Endothelial cell of umbilical vein (primary cell): ENCODE data around the gene CABLES1. TPM values are rescaled to one million over a fixed set of nuclear protein-coding genes. Genes with fewer than 3 reads are reported as not detected.

ENCODE experiments used
- BruUV-seq: library from RNA; stranded (reverse); fragments of 400-500 nt; replicated peaks from 2 replicates; lab custom pipeline; 2021; lab: Mats Ljungman, UMichigan
- CTCF ChIA-PET: fragments of 300-600, 350-600 bp; sonication (Branson Sonifier 250); formaldehyde crosslinking; loops from one replicate; lab custom pipeline; 2021; ENCODE audit warnings: antibody characterized with exemption, inconsistent platforms; lab: Charles Lee
- POLR2A ChIA-PET: fragments of 300-600, 350-600 bp; sonication (Branson Sonifier 250); formaldehyde crosslinking; loops from one replicate; lab custom pipeline; 2021; ENCODE audit warnings: antibody characterized with exemption, inconsistent platforms; lab: Charles Lee
- DNase-seq: peaks from one replicate; pipeline ENCODE4 v3.0.0-alpha.2; 2011; ENCODE audit warnings: low read depth, low spot score
- FAIRE-seq: peaks from 2 replicates; lab custom pipeline; 2011; peaks lifted over from hg19 to GRCh38; lab: Jason Lieb, UNC
- H2AFZ ChIP-seq: 2 replicates; pipeline ENCODE4 v1.6.0; 2012; ENCODE audit warnings: low read depth, low read length, control low read depth, inconsistent platforms
- H3K27ac ChIP-seq: 2 replicates; pipeline ENCODE4 v1.5.1; 2011; ENCODE audit warnings: low read depth, mild to moderate bottlenecking, control low read depth, low read length, moderate library complexity; ENCODE audit not compliant: insufficient read depth
- H3K27me3 ChIP-seq, 2 experiments: 2 replicates each; pipeline versions ENCODE4 v1.6.0 to v1.6.1; 2011; ENCODE audit warnings: low read length in 2 of 2, mixed read lengths in 1 of 2; ENCODE audit not compliant: control insufficient read depth in 2 of 2, insufficient read depth in 2 of 2
- H3K36me3 ChIP-seq, 2 experiments: 2 replicates in 1 of 2; 3 replicates in 1 of 2; pipeline ENCODE4 v1.5.1; 2011; ENCODE audit warnings: low read length in 2 of 2, mild to moderate bottlenecking in 1 of 2, moderate library complexity in 1 of 2; ENCODE audit not compliant: control insufficient read depth in 2 of 2, insufficient read depth in 2 of 2; ENCODE audit errors: extremely low read depth in 1 of 2
- H3K4me1 ChIP-seq: 3 replicates; pipeline ENCODE4 v1.5.1; 2011; ENCODE audit warnings: mild to moderate bottlenecking, low read length; ENCODE audit not compliant: control insufficient read depth, insufficient read depth; ENCODE audit errors: extremely low read depth
- H3K4me2 ChIP-seq: 2 replicates; pipeline ENCODE4 v1.6.1; 2011; ENCODE audit warnings: low read length, control low read depth, mixed read lengths; ENCODE audit not compliant: insufficient read depth
- H3K4me3 ChIP-seq, 3 experiments: fragments of 200-600 bp in 1 of 3; sonication (generic), shearing (Covaris generic) in 1 of 3; replicated peaks in 1 of 3; 2 replicates each; pipeline ENCODE4 v1.5.1; 2011 to 2016; ENCODE audit warnings: control low read depth in 3 of 3, low read length in 3 of 3, mild to moderate bottlenecking in 2 of 3, inconsistent platforms in 1 of 3, low read depth in 1 of 3, moderate library complexity in 1 of 3; ENCODE audit not compliant: insufficient read depth in 1 of 3
- H3K79me2 ChIP-seq: 2 replicates; pipeline ENCODE4 v1.6.0; 2012; ENCODE audit warnings: low read length, inconsistent platforms; ENCODE audit not compliant: control insufficient read depth, insufficient read depth
- H3K9ac ChIP-seq: replicated peaks from 2 replicates; pipeline ENCODE3; 2011; ENCODE audit warnings: low read length, control low read depth; ENCODE audit not compliant: insufficient read depth; ENCODE audit errors: extremely low read depth
- H3K9me1 ChIP-seq: replicated peaks from 3 replicates; pipeline ENCODE4 v1.6.0; 2011; ENCODE audit warnings: mild to moderate bottlenecking, low read length; ENCODE audit not compliant: control insufficient read depth, insufficient read depth; ENCODE audit errors: extremely low read depth
- H3K9me3 ChIP-seq: replicated peaks from 2 replicates; pipeline ENCODE4 v1.5.1; 2012; ENCODE audit warnings: low read length, inconsistent platforms; ENCODE audit not compliant: control insufficient read depth, insufficient read depth
- H4K20me1 ChIP-seq: replicated peaks from 2 replicates; pipeline ENCODE3; 2011; ENCODE audit warnings: mild to moderate bottlenecking, low read length; ENCODE audit not compliant: control insufficient read depth, insufficient read depth; ENCODE audit errors: extremely low read depth
- CTCF ChIP-seq, 2 donors: IDR thresholded peaks; 1 replicate in 1 of 2; 2 replicates in 1 of 2; pipeline ENCODE4 v1.5.1; 2011; ENCODE audit warnings: low read length in 2 of 2, mild to moderate bottlenecking in 2 of 2, moderate library complexity in 2 of 2, control low read depth in 1 of 2, inconsistent platforms in 1 of 2, low read depth in 1 of 2; ENCODE audit not compliant: insufficient read depth in 1 of 2; ENCODE audit errors: extremely low read depth in 1 of 2
- EZH2 ChIP-seq: IDR thresholded peaks from 2 replicates; pipeline ENCODE4 v1.6.1; 2012; ENCODE audit warnings: borderline replicate concordance, low read depth, mild to moderate bottlenecking, moderate library complexity, low read length, inconsistent platforms; ENCODE audit not compliant: severe bottlenecking
- FOS ChIP-seq: IDR thresholded peaks from 2 replicates; pipeline ENCODE4 v1.6.1; 2011; ENCODE audit warnings: mild to moderate bottlenecking, low read length, moderate library complexity, borderline replicate concordance; ENCODE audit not compliant: insufficient read depth
- GATA2 ChIP-seq: IDR thresholded peaks from 2 replicates; pipeline ENCODE4 v1.7.0; 2011; ENCODE audit warnings: low read depth, mild to moderate bottlenecking, moderate library complexity, mixed read lengths, low read length; ENCODE audit not compliant: insufficient read length, insufficient read depth
- JUN ChIP-seq: IDR thresholded peaks from 2 replicates; pipeline ENCODE4 v1.6.1; 2011; ENCODE audit warnings: borderline replicate concordance, low read depth; ENCODE audit not compliant: insufficient read length, insufficient read depth
- MAX ChIP-seq: IDR thresholded peaks from 2 replicates; pipeline ENCODE4 v1.6.1; 2011; ENCODE audit not compliant: insufficient read depth, insufficient read length
- MYC ChIP-seq: IDR thresholded peaks from one replicate; pipeline ENCODE4 v1.6.1; 2011; ENCODE audit warnings: mild to moderate bottlenecking, low read depth, low read length
- POLR2A ChIP-seq: IDR thresholded peaks from 2 replicates; pipeline ENCODE4 v1.6.1; 2012; ENCODE audit warnings: low read depth, mild to moderate bottlenecking, control low read depth, low read length
- POLR2AphosphoS5 ChIP-seq: IDR thresholded peaks from 2 replicates; pipeline ENCODE4 v1.6.1; 2012; ENCODE audit warnings: low read depth, mild to moderate bottlenecking, control low read depth, low read length, moderate library complexity; ENCODE audit not compliant: insufficient read depth
- dilution Hi-C: fragments of 300-500 bp; cut with MboI; formaldehyde crosslinking; loops from one replicate; pipeline ENCODE4 v1.15.0; 2019; ENCODE audit warnings: low sequenced_read_pairs; ENCODE audit not compliant: extremely low pct_ligation_motif_present
- intact Hi-C: fragments of 100-400 bp; cut with micrococcal nuclease; formaldehyde crosslinking; loops from one replicate; pipeline ENCODE4 v1.10.0; 2022
- polyA plus RNA-seq, 4 experiments: library from polyadenylated mRNA; depleted of rRNA in 3 of 4; stranded (reverse) in 3 of 4; unstranded in 1 of 4; fragments of >200 nt; gene quantifications; 2 replicates each; pipeline versions ENCODE4 v1.2.1 to v1.2.3, GENCODE V29; 2011 to 2012; ENCODE audit warnings: missing spikeins in 1 of 4
- total RNA-seq: library from RNA; stranded (reverse); gene quantifications from 2 replicates; pipeline ENCODE4 v1.2.3, GENCODE V29; 2021

The CABLES1 gene
- total and polyA plus RNA-seq, 2 donors (not counting 3 experiments of a cell fraction or from before 2014, with no cell fraction given), result 40.2 to 71.1 TPM

- Histone ChIP-seq H3K36me3 (peaks cover 0 to 2% of the 10 kb centered on the region in 2 experiments), H3K9ac (no peak overlapping the region), H3K9me3 (no peaks in the 10 kb centered on the region), H3K27me3 (no peaks in the 10 kb centered on the region), H4K20me1 (peaks cover 4% of the 10 kb centered on the region), H3K4me3 (no peak overlapping the region), H3K9me1 (no peaks in the 10 kb centered on the region), H3K79me2 (peaks cover 61% of the 10 kb centered on the region), H3K4me1 (no peaks in the 10 kb centered on the region), H3K4me2 (no peak overlapping the region), H3K27ac (no peak overlapping the region), H2AFZ (no peak overlapping the region)
- FAIRE-seq (no peak), DNase-seq (no peak)
- ChIA-PET CTCF (interaction anchor here (1.0 to 2.3 kb wide), 4 partner anchors 10 to 124 kb away, joined by 3 to 6 read pairs (median 4); no protein-coding TSS in a partner anchor), POLR2A (no interaction called here)
- no TSS peak for BruUV-seq
- intact Hi-C loops, result no loop called here
- dilution Hi-C loops, result no loop called here
- TF ChIP-seq JUN (no peak), EZH2 (no peak), CTCF (IDR thresholded peaks at IDR 0.05; ENCODE audit: extremely low read depth in 1 of 2, insufficient read depth in 1 of 2, low read depth in 1 of 2, low read length in 2 of 2) (no peak), POLR2AphosphoS5 (no peak), POLR2A (no peak), MAX (no peak), MYC (no peak), FOS (no peak), GATA2 (no peak)
These were observed 20.3 kb downstream of the CABLES1 start for GRCh38 chr18:23155537-23155936.
